Iris pigment epithelial cell (primary cell): ENCODE data around the gene DOK7.
"Not testable (repeated sequence)": the region's sequence is repeated elsewhere in the genome, so short reads cannot be mapped to it uniquely, and the experiment has no call there.

Experiments used
- DNase-seq: peaks from one replicate; pipeline ENCODE4 v3.0.0-alpha.2; 2011; ENCODE audit warnings: low read depth

Gene DOK7

DNA sequence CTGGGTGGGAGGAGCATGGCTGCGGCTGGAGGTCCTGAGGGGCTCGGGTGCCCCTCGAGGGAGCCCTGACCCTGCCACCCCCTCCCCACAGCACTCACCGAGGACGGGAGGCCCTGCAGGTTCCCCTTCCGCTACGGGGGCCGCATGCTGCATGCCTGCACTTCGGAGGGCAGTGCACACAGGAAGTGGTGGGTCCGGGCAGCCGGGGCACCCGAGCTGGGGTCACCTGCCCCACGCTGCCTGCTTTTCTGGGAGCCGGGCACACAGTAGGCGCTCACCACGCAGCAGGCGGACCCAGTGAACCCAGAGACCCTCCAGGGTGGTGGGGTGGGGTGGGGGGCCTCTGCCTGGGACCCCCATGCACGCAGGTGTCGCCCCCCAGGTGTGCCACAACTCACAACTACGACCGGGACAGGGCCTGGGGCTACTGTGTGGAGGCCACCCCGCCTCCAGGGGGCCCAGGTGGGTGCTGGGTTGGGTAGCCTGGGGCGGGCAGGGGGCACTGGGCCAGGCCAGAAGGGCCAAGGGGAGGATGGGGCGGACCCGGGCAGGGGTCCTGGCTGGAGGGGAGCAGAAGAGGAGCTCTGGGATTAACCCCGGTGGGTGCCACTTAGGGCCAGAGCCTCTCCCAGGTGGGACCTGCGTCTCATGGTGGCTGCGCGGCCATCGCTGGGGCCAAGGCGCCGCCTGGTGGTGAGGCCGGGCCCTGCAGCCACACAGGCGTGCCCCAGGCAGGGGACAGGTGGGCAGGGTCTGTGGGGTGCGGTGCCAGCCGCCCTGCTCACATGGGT, 20.0 kb upstream of the DOK7 start:
- peak; percentile 14 for DNase-seq

DNA sequence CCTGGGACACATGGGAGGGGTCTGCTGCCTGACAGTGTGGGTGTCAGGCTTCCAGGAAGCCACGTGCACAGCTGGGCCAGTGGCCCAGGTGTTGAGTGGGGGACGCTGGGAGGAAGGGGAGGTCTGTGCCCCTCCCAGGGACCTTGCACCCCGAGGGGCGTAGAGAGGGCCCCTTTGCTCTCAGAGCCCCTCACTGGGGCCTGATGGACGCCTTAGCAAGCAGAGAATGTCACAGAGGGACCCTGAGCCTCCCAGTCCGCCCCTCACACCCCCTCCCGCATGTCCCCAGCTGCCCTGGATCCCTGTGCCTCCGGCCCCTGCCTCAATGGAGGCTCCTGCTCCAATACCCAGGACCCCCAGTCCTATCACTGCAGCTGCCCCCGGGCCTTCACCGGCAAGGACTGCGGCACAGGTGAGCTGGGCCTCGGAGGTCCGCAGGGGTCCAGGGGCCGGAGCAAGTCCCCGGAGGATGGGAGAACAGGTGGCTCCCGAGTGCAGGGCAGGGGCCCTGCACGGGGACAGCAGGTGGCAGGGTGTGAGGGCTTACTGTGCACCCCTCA, 19.3 kb upstream of the DOK7 start:
- DNase-seq, result no peak

DNA sequence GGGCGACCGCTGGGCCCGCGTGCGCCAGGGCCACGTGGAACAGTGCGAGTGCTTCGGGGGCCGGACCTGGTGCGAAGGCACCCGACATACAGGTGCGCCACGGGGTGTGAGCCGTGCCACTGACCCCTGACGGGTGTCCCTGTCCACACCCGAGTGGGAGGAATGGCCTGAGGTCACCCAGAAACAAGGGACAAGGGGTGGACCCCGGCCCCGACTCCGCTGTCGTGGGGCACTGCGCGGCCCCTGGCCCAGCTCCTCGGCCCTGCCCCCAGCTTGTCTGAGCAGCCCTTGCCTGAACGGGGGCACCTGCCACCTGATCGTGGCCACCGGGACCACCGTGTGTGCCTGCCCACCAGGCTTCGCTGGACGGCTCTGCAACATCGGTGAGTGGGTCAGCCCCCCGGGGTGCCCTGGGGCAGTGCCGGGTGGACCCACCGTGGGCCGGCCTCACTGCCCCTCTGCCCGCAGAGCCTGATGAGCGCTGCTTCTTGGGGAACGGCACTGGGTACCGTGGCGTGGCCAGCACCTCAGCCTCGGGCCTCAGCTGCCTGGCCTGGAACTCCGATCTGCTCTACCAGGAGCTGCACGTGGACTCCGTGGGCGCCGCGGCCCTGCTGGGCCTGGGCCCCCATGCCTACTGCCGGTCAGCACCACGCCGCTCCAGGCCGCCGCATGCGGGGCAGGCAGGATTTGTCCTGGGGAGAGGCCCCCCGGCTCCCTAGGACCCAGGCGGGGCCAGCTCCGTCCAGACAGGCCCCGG, 18.6 kb upstream of the DOK7 start:
- DNase-seq, result no peak

DNA sequence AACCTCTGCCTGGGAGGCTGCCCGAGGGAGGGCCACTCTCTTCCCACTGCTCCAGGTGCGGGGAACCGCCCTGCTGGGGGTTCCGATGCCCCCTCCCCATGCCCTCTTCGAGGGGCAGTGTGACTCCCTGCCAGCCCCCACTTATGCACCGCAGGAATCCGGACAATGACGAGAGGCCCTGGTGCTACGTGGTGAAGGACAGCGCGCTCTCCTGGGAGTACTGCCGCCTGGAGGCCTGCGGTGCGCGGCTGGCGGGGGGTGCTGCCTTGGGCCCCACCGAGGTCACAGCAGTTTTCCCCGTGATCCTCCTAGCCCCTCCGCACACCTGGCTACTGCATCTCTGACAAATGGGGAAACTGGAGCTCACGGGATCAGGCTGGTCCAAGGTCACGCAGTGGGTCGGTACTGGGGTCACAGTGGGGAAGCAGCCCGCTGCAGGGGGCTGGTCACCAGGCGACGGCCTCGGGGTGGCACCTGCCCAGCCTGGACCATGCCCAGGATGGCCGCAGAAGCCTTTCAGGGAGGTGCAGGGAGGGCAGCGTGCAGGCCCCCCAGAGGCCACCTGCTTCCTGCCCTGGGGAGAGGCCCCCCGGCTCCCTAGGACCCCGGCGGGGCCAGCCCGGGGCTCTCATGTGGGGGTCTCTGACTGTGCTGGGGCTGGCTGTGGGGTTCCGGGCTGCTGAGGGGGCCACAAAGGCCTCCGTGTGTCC, 17.8 kb upstream of the DOK7 start:
- no peak for DNase-seq

DNA sequence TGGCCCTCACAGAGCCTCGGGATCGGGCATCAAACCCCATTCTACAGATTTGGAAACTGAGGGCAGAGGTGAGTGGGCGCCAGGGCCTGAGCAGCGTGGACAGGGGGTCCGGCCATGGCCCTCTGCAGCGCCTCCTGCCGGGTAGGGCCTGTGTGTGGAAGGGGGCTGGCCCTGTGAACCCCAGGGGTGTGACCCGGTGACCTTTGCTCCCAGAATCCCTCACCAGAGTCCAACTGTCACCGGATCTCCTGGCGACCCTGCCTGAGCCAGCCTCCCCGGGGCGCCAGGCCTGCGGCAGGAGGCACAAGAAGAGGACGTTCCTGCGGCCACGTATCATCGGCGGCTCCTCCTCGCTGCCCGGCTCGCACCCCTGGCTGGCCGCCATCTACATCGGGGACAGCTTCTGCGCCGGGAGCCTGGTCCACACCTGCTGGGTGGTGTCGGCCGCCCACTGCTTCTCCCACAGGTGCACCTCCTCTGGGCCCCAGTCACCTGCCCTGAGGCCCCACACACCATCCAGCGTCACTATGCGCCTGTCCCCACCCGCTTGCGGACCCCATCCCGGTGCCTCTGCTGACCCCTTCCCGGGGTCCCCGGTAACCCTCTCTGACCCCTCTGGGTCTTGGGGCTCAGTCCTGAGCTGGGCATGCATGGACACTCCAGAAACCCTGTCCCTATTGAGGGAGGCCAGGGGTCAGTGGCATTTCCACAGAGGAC, 17.1 kb upstream of the DOK7 start:
- DNase-seq, result no peak

DNA sequence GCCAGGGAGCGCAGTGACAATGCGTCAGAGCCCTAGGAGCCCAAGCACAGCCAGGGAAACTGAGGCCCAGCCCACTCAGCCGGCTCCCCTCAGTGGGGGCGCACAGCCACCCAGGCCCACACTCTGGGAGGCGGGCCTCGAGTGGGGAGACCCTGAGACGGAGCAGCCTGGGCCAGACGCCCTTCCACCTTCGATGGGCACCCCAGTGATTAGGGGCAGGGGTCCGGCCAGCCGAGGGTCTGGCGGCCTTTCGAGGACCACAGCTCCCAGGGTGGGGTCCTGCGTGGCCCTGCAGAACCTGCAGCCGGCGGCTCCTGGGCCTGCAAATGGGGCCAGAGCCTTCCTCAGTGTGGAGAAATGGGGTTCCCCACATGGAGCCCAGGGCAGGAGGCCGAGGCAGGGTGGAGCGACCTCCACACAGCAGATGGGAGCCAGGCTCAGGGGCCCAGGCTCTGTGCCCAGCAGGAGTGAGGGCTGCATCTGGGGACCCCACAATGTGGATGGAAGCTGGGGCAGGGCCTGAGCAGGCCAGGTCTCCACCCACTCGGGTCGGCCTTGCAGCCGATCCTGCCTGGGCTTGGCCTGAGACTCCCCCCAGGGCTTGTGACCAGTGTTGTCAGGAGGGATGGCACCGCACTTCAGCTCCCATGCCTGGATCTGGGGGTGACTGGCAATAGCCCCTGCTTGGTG, 16.3 kb upstream of the DOK7 start:
- DNase-seq, result no peak

DNA sequence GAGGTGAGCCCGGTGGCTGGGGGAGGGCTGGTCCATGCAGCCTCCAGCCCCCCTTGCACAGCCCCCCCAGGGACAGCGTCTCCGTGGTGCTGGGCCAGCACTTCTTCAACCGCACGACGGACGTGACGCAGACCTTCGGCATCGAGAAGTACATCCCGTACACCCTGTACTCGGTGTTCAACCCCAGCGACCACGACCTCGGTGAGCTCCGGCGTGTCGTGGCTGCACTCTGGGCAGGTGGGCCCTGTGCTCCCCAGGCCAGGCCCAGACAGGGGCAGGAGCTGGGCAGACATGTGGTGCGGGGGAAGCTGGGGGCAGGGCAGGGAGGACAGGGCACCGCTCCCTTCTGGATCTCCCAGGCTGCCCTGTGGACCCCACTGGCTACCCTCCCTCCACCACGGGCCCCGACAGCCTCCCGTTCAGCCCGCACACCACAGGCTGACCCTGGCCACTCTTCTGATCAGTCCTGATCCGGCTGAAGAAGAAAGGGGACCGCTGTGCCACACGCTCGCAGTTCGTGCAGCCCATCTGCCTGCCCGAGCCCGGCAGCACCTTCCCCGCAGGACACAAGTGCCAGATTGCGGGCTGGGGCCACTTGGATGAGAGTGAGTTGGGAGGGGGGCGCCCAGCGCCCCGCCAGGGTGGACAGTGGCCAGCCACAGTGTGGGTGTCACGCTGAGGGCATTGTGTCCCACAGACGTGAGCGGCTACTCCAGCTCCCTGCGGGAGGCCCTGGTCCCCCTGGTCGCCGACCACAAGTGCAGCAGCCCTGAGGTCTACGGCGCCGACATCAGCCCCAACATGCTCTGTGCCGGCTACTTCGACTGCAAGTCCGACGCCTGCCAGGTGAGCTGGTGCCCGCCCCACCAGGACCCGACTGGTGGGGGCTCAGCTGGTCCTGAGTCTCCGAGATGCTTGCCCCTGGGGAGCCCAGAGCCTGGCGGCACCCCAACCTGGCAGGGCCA, 15.4 kb upstream of the DOK7 start:
- DNase-seq, result no peak

DNA sequence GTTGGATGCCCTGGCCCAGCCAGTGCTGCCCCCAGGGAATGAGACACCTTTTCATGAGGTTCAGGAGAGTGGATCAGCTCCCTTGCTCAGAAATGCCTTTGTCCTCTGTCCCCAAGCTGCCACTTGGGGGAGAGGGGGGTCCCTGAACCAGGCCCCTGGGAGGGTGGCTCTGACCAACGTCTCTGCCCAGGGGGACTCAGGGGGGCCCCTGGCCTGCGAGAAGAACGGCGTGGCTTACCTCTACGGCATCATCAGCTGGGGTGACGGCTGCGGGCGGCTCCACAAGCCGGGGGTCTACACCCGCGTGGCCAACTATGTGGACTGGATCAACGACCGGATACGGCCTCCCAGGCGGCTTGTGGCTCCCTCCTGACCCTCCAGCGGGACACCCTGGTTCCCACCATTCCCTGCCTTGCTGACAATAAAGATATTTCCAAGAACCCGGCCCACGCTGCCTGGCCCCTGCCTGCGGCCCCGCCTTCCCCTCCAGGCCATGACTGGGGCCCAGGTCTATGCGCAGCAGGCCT, 14.0 kb upstream of the DOK7 start:
- no peak for DNase-seq

DNA sequence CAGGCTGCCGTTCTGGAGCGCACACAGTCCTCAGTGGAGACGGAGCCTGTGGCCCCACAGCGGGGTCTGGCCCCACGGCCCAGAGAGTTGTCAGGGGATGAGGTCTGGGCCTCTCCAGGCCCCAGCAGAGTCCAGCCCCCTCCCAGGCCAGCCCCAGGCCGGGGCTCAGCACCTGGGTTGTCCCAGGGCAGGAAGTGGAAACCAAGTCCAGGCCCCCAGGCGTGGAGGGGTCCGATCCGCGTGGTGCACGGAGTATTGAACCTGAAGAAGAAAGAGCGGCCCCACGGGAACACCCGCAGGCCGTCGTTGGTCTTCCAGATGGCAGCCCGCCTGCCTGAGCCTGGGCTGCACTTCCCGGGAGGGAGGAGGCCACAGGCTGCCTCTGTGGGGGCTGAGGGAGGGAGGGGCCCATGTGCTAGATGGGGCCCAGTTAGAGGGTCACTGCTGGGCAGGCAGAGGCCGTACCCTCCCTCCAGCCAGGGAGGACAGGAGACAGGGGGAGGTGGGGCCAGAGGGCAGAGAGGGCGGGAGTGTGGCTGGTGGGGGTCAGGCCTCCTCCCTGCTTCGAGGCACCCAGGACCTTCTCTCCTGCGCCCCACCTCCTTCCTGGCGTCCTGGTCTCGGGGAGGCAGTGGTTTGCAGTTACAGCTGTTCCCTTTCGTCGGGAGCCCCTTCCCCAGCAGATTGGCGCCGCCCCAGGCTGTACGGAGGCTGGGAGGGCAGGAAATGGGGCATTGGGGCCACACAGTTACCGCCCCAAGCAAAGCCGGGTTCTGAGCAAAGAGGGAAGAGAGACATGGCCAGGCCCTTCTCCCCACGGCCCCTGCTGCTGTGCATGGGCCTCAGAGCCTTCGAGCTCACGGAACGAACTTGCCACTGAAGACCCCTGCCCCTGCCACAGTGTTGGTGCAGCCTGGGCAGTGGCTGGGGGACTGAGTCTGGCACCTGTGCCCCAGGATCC, 13.3 kb upstream of the DOK7 start:
- no peak for DNase-seq

DNA sequence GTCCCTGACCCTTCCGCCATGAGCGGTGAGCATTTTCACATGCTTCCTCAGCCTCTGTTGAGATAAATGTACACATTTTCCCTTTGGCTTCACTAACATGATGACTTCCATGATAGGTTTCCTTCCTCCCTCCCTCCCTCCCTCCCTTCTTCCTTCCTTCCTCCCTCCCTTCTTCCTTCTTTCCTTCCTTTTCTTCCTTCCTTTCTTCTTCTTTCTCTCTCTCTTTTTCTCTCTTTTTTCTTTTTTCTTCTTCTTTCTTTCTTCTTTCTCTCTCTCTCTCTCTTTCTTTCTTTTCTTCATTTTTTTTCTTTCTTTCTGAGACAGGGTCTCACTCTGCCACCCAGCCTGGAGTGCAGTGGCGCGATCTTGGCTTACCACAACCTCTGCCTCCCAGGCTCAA, 12.5 kb upstream of the DOK7 start:
- no peak for DNase-seq

DNA sequence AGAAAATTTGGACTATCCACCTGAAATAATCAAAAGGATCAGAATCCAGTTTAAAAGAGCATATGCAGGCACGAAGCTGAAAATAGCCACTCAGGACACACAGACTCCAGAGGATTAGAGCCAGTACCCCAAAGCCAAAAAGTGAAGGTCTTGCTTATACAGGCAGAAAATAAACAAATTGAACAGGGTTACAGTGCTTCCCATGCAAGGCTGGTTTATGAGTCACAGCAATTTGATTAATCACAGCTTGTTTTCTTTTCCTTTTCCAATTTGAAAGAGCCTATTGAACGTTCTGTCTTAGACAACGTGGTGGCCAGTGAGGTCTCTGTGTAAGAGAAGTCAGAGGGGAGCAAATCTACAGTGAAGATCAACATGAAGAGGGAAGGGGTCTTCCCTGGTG, 11.2 kb upstream of the DOK7 start:
- DNase-seq, result peak; percentile 48

DNA sequence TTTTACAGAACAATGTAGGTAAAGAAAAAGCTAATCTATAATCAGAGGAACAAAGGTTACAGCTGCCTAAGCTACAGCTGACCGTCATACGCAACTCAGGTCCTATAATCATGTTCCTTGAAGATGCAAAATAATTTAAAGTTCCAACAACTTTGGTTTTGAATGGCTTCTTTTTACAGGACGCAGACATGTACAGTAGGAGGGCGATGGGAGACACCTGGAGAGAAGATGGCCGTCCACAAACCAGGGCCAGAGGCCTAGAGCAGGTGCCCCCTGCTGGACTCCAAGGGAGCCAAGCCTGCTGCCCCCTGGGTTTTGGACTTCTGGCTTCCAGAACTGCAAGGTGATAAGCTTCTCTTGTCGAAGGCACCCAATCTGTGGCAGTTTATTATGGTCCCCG, 10.7 kb upstream of the DOK7 start:
- no peak for DNase-seq

DNA sequence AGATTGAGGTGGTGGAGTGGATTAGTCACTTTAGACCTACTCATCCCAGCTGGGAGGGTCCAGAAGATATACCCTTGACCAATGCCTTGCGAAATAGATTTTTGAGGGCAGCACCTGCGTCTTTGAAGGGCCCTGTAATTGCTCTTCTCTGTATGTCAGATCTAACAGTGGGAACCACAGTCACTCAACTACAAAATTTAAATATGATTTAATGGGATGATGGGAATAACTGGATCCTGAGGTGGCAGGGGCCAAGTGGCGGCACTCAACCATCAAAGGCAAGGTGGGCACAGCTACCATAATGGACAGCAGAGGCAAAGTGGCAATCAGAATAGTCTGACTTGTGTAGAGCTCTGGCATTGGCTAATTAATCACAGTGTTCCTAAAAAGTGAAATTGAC, 7.5 kb upstream of the DOK7 start:
- DNase-seq, result not testable (repeated sequence)

DNA sequence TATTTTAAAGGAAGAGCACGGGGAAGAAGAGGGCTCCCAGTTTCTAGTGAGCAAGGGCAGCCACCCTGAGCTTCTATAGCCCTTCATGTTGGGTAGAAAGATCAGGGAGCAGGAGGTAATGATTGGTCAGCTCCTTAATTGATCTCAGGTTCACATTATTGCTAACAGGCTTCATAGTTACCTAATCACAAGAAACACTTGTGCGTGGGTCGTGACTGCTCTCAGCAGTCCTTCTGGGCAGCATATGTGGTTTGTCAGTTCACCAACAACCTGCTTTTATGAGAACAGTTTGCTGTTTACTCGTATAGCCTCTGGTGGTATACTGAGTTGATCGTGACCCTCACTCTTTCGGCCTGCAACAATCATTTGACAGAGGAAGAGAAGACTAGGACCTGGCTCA, 4.7 kb upstream of the DOK7 start:
- DNase-seq, result no peak

DNA sequence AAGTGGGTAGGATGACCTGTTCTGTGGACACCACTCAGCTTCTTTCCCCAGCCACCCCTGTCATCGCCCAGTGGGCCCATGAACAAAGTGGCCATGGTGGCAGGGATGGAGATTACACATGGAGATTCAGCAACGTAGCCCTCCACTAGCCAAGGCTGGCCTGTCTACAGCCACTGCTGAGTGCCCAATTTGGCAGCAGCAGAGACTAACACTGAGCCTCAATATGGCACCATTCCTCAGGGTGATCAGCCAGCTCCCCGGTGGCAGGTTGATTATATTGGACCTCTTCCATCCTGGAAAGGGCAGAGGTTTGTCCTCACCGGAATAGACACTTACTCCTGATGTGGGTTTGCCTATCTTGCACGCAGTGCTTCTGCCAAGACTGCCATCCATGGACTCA, 4.0 kb upstream of the DOK7 start:
- DNase-seq, result not testable (repeated sequence)

DNA sequence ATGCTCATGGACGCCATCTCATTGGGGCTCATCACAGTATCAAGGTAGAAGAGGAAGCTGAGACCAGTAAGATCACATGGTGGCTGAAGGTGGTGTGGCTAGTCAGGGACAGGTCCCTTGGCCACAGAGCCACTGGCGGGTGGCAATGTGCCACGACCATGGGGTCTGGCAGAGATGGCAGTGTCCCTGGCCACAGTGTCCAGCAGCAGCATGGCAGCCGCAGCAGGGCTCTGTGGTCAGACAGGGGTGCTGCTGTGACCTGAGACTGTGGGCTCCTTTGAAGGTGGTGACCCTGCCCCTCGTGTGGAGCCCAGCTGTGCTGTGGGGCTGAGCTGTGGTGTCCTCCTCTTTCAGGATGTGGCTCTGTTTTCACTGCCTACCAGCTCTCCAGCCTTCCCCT, 2.2 kb upstream of the DOK7 start:
- no peak for DNase-seq

DNA sequence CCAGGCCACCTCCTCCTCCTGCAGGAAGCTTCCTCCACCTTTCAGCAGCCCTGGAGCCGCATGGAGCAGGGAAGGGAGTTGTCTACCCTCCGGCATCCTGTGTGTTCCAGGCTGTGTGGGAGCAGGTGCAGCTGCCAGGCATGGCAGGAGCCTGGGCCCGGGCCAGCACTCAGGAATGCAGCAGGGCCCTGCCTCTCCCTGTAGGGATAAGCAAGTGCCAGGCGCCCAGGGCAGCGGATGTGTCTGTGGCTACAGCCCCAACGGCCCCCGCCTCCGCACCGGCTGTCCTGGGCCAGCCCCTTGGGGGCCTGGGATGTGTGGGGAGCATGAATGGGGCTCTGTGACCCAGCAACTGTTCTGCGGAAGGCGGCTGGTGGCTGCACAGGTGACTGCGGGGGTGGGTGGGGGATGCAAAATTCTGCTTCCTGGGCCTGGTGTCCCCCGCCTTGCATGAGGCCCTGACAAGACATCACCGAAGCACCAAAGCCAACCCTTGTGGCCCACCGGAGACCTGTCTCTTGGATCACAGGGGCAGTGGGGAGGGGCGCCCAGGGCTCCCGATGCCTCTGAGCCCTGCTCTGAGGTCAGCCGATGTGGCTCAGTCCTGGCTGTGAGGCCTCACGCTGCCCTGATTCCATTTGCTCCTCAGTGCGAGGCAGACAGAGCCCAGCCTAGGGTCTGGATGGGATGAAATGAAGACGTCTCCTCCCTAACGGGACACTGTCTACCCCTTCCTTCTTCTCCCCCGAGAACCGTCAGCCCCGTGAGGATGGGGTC, 1.4 kb upstream of the DOK7 start:
- DNase-seq, result no peak

DNA sequence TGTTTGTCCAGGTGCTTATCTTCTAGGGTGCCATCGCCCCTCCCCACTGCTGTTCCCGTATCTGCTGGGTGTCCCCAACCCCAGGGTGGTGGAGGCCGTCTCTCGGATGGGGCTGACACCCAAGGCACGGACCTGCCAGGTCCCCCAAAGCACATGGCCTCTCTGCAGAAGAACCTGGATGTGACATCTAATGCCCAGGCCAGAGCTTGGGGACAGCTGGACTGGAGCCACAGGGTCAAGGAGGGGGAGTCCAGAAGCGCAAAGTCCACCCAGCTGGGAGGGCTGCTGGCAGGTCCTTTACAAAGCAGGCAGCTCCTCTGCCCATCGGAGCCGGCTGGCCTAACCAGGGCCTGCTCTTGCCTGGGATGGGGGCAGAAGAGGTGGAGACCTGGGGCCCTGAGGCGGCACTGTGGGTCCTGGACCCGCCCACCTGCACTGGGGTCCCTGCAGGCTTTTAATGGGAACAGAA, 751 bp upstream of the DOK7 start:
- DNase-seq, result no peak
